Measurements from ENCODE around the gene NEK7. TPM values are rescaled to one million over a fixed set of nuclear protein-coding genes. Genes with fewer than 3 reads are reported as not detected.

The NEK7 gene
- total and polyA plus RNA-seq, 2 donors (not counting 1 experiment from before 2014, with no cell fraction given), result 8.1 to 75.4 TPM

- ATAC-seq (ENCODE audit: low read depth), result no peak
- peaks cover 3 to 4% of the 10 kb centered on the region in 2 donors for H3K4me1 ChIP-seq (ENCODE audit: control insufficient read depth in 2 of 2, insufficient read depth in 2 of 2, low read length in 2 of 2)
- H3K27me3 ChIP-seq (replicated peaks in 1 of 4; ENCODE audit: control extremely low read depth in 1 of 4, control insufficient read depth in 3 of 4, insufficient read depth in 4 of 4, low read length in 3 of 4), result no peaks in the 10 kb centered on the region
- no peak overlapping the region for H3K9ac ChIP-seq (ENCODE audit: low read length)
- ChIA-PET CTCF (no interaction called here), POLR2A (interaction anchor here (0.5 kb wide), 1 partner anchor 28 kb away, joined by 4 read pairs; no protein-coding TSS in a partner anchor)
- peaks cover 6% of the 10 kb centered on the region for H4K20me1 ChIP-seq (ENCODE audit: control insufficient read depth, insufficient read depth, low read length, poor library complexity, severe bottlenecking)
- peaks cover 25% of the 10 kb centered on the region for H3K4me1 Mint-ChIP-seq
- no peaks in the 10 kb centered on the region for H3K9me3 Mint-ChIP-seq (ENCODE audit: insufficient read depth)
- H3K27ac Mint-ChIP-seq, result peak overlapping the region; percentile 17
- H3K4me3 ChIP-seq (ENCODE audit: control extremely low read depth in 1 of 5, extremely low read depth in 1 of 5, insufficient read depth in 1 of 5, low read depth in 2 of 5, low read length in 4 of 5), result no peak overlapping the region
- no peaks in the 10 kb centered on the region for H3K27me3 Mint-ChIP-seq
- peak overlapping the region in 1 of 2 donors; percentile 50 for H3K27ac ChIP-seq (ENCODE audit: low read length in 2 of 2)
- H3K4me2 ChIP-seq (replicated peaks; ENCODE audit: low read depth, low read length, poor library complexity, severe bottlenecking), result no peak overlapping the region
- WGBS (ENCODE audit: insufficient coverage), result no CpG with 5 or more reads among the region's 4 CpGs
- H3K9me3 ChIP-seq (ENCODE audit: control extremely low read depth in 1 of 3, control insufficient read depth in 2 of 3, insufficient read depth in 1 of 3, low read length in 2 of 3), result no peaks in the 10 kb centered on the region
- TF ChIP-seq CTCF (IDR thresholded peaks at IDR 0.05), result no peak
- no peak for TF ChIP-seq EZH2 (IDR thresholded peaks at IDR 0.05; ENCODE audit: borderline replicate concordance, insufficient read depth, low read depth, low read length, poor library complexity, severe bottlenecking)
- peaks cover 0 to 5% of the 10 kb centered on the region in 2 experiments for H3K36me3 ChIP-seq (replicated peaks in 1 of 2; ENCODE audit: control extremely low read depth in 1 of 2, control insufficient read depth in 1 of 2, extremely low read depth in 1 of 2, insufficient read depth in 2 of 2, low read length in 1 of 2)
- intact Hi-C loops (cut with micrococcal nuclease), result loop anchor here (2.0 kb wide), 1 partner anchor 96 kb away; the partner anchor contains the start of gene NEK7
- DNase-seq, result no peak
- H2AFZ ChIP-seq (ENCODE audit: insufficient read depth, low read depth, low read length, poor library complexity, severe bottlenecking), result no peak overlapping the region
- H3K79me2 ChIP-seq (ENCODE audit: control insufficient read depth, insufficient read depth, low read length), result peaks cover 2% of the 10 kb centered on the region
- H3K4me3 Mint-ChIP-seq, result no peak overlapping the region
These were observed 96.5 kb downstream of the NEK7 start for GRCh38 chr1:198253259-198253658.

DNA sequence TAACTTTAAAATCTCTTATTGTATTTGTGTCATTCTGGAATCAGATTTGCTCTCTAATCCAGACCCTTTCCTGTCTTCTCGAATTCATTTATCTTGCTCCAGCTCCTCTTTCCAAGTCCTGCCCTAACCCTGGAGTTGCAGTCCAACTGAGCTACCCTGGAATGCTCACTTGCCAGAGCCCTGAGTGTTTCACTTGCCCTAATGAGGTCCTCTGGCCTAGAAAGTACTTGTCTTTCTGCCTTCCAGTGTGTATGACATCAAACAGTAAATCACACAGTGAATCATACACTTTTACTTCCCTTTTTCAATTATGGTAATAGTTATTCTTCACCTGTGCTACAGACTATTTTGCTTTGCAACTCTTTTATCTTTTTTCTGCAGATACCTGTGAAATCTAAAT is 96.9 kb downstream of the NEK7 start:
- WGBS (ENCODE audit: insufficient coverage), result 0% methylated on average over 1 of the region's 1 CpG
- Histone ChIP-seq H3K9me3 (ENCODE audit: control extremely low read depth in 1 of 3, control insufficient read depth in 2 of 3, insufficient read depth in 1 of 3, low read length in 2 of 3) (no peaks in the 10 kb centered on the region), H3K9ac (ENCODE audit: low read length) (no peak overlapping the region), H3K4me3 (ENCODE audit: control extremely low read depth in 1 of 5, extremely low read depth in 1 of 5, insufficient read depth in 1 of 5, low read depth in 2 of 5, low read length in 4 of 5) (no peak overlapping the region), H3K27me3 (replicated peaks in 1 of 4; ENCODE audit: control extremely low read depth in 1 of 4, control insufficient read depth in 3 of 4, insufficient read depth in 4 of 4, low read length in 3 of 4) (no peaks in the 10 kb centered on the region), H3K27ac (ENCODE audit: low read length in 2 of 2) (peak overlapping the region in 1 of 2 donors; percentile 50), H3K36me3 (replicated peaks in 1 of 2; ENCODE audit: control extremely low read depth in 1 of 2, control insufficient read depth in 1 of 2, extremely low read depth in 1 of 2, insufficient read depth in 2 of 2, low read length in 1 of 2) (peaks cover 0 to 5% of the 10 kb centered on the region in 2 experiments), H2AFZ (ENCODE audit: insufficient read depth, low read depth, low read length, poor library complexity, severe bottlenecking) (no peak overlapping the region), H3K4me2 (replicated peaks; ENCODE audit: low read depth, low read length, poor library complexity, severe bottlenecking) (peak overlapping the region; percentile 29), H4K20me1 (ENCODE audit: control insufficient read depth, insufficient read depth, low read length, poor library complexity, severe bottlenecking) (peaks cover 6% of the 10 kb centered on the region), H3K79me2 (ENCODE audit: control insufficient read depth, insufficient read depth, low read length) (no peaks in the 10 kb centered on the region), H3K4me1 (ENCODE audit: control insufficient read depth in 2 of 2, insufficient read depth in 2 of 2, low read length in 2 of 2) (peaks cover 3 to 4% of the 10 kb centered on the region in 2 donors)
- TF ChIP-seq EZH2 (IDR thresholded peaks at IDR 0.05; ENCODE audit: borderline replicate concordance, insufficient read depth, low read depth, low read length, poor library complexity, severe bottlenecking) (no peak), CTCF (IDR thresholded peaks at IDR 0.05) (no peak)
- H3K9me3 Mint-ChIP-seq (ENCODE audit: insufficient read depth), result no peaks in the 10 kb centered on the region
- H3K4me1 Mint-ChIP-seq, result peaks cover 25% of the 10 kb centered on the region
- H3K27ac Mint-ChIP-seq, result peak overlapping the region; percentile 68
- peak overlapping the region; percentile 69 for H3K4me3 Mint-ChIP-seq
- peak; percentile 51 for DNase-seq
- intact Hi-C loops (cut with micrococcal nuclease), result loop anchor here (2.0 kb wide), 1 partner anchor 97 kb away; the partner anchor contains the start of gene NEK7
- ChIA-PET CTCF (interaction anchor here (1.0 kb wide), 1 partner anchor 98 kb away, joined by 5 read pairs; no protein-coding TSS in a partner anchor), POLR2A (no interaction called here)
- peak; percentile 98 for ATAC-seq (ENCODE audit: low read depth)
- no peaks in the 10 kb centered on the region for H3K27me3 Mint-ChIP-seq

Data from B cell (primary cell).